Thymus (tissue), 11 donors: ENCODE results near the gene SOX4. TPM values are rescaled to one million over a fixed set of nuclear protein-coding genes. Genes with fewer than 3 reads are reported as not detected.

Experiments used
- DNase-seq, 9 donors: peaks; one replicate each; pipeline ENCODE4 v3.0.0-alpha.2; 2013; ENCODE audit warnings: low spot score in 9 of 9, low read depth in 6 of 9, missing footprints in 1 of 9
- H3K27ac ChIP-seq, 2 donors: one replicate each; pipeline ENCODE4 v1.5.1; 2013; ENCODE audit warnings: control low read depth in 1 of 2, low read depth in 1 of 2, low read length in 1 of 2, mild to moderate bottlenecking in 1 of 2, moderate library complexity in 1 of 2
- H3K27me3 ChIP-seq, 2 donors: one replicate each; pipeline ENCODE4 v1.5.1; 2013; ENCODE audit warnings: low read length in 1 of 2; ENCODE audit not compliant: control insufficient read depth in 2 of 2, insufficient read depth in 1 of 2
- H3K36me3 ChIP-seq, 2 donors: one replicate each; pipeline ENCODE4 v1.5.1; 2013; ENCODE audit warnings: low read length in 1 of 2, mild to moderate bottlenecking in 1 of 2, moderate library complexity in 1 of 2; ENCODE audit not compliant: control insufficient read depth in 2 of 2, insufficient read depth in 2 of 2
- H3K4me1 ChIP-seq, 2 donors: one replicate each; pipeline ENCODE4 v1.5.1; 2013; ENCODE audit warnings: low read length in 2 of 2; ENCODE audit not compliant: control insufficient read depth in 2 of 2, insufficient read depth in 2 of 2
- H3K4me3 ChIP-seq, 2 donors: one replicate each; pipeline ENCODE4 v1.5.1; 2013; ENCODE audit warnings: low read length in 2 of 2, control low read depth in 1 of 2, mild to moderate bottlenecking in 1 of 2
- H3K9me3 ChIP-seq, 2 donors: one replicate each; pipeline ENCODE4 v1.5.1; 2013; ENCODE audit warnings: low read length in 1 of 2, mild to moderate bottlenecking in 1 of 2; ENCODE audit not compliant: control insufficient read depth in 2 of 2, insufficient read depth in 1 of 2
- WGBS: extraction: QIAGEN DNeasy Blood & Tissue Kit; methylation state at CpG from one replicate; pipeline ENCODE4 v1.1.7; 2013; 5-methylcytosine and 5-hydroxymethylcytosine counted together
- polyA plus RNA-seq: library from polyadenylated mRNA; stranded (reverse); fragments of 200-250 nt; gene quantifications from one replicate; pipeline ENCODE4 v1.2.3, GENCODE V29; 2013
- total RNA-seq: library from RNA; stranded (reverse); fragments of 120-200 nt; gene quantifications from one replicate; pipeline ENCODE4 v1.2.4, GENCODE V29; 2013
- donor health status: healthy.

Gene SOX4
- total and polyA plus RNA-seq, 2 donors, result 58.0 to 85.7 TPM

- no peak for DNase-seq
- no peaks in the 10 kb centered on the region for H3K36me3 ChIP-seq
- no peaks in the 10 kb centered on the region for H3K4me1 ChIP-seq
- H3K27me3 ChIP-seq, result no peaks in the 10 kb centered on the region
- H3K27ac ChIP-seq, result no peak overlapping the region
- 100% methylated on average over 1 of the region's 1 CpG for WGBS
- no peaks in the 10 kb centered on the region for H3K9me3 ChIP-seq
- H3K4me3 ChIP-seq, result no peak overlapping the region
These were observed 28.1 kb upstream of the SOX4 start for GRCh38 chr6:21565431-21565830.

GRCh38 chr6:21578523-21578922, 15.0 kb upstream of the SOX4 start:
- peaks cover 0 to 20% of the 10 kb centered on the region in 2 donors for H3K9me3 ChIP-seq
- no peaks in the 10 kb centered on the region for H3K36me3 ChIP-seq
- DNase-seq, result no peak
- no peak overlapping the region for H3K27ac ChIP-seq
- H3K4me3 ChIP-seq, result no peak overlapping the region
- no peaks in the 10 kb centered on the region for H3K27me3 ChIP-seq
- no peaks in the 10 kb centered on the region for H3K4me1 ChIP-seq

GRCh38 chr6:21582651-21583050, 10.9 kb upstream of the SOX4 start:
- Histone ChIP-seq H3K9me3 (peaks cover 0 to 15% of the 10 kb centered on the region in 2 donors), H3K27me3 (no peaks in the 10 kb centered on the region), H3K4me1 (peaks cover 0 to 4% of the 10 kb centered on the region in 2 donors), H3K36me3 (no peaks in the 10 kb centered on the region), H3K27ac (no peak overlapping the region), H3K4me3 (no peak overlapping the region)
- no peak for DNase-seq

GRCh38 chr6:21586300-21586699, 7.3 kb upstream of the SOX4 start:
- DNase-seq, result no peak
- 75% methylated on average over 3 of the region's 3 CpGs for WGBS
- no peak overlapping the region for H3K4me3 ChIP-seq
- no peak overlapping the region for H3K27ac ChIP-seq
- peaks cover 0 to 10% of the 10 kb centered on the region in 2 donors for H3K4me1 ChIP-seq
- no peaks in the 10 kb centered on the region for H3K27me3 ChIP-seq
- peaks cover 0 to 14% of the 10 kb centered on the region in 2 donors for H3K9me3 ChIP-seq
- no peaks in the 10 kb centered on the region for H3K36me3 ChIP-seq

- H3K27me3 ChIP-seq, result no peaks in the 10 kb centered on the region
- DNase-seq, result peak in 1 of 9 donors; percentile 51
- H3K9me3 ChIP-seq, result peaks cover 0 to 10% of the 10 kb centered on the region in 2 donors
- H3K4me1 ChIP-seq, result peaks cover 0 to 10% of the 10 kb centered on the region in 2 donors
- H3K27ac ChIP-seq, result peak overlapping the region; percentile 99
- peak overlapping the region; percentile 81 to 89 for H3K4me3 ChIP-seq
- 5% methylated on average over 15 of the region's 15 CpGs for WGBS
- H3K36me3 ChIP-seq, result no peaks in the 10 kb centered on the region
These were observed 6.8 kb upstream of the SOX4 start for GRCh38 chr6:21586740-21587178.

GRCh38 chr6:21587179-21587960, 6.2 kb upstream of the SOX4 start:
- Histone ChIP-seq H3K4me3 (peak overlapping the region; percentile 81 to 89), H3K36me3 (no peaks in the 10 kb centered on the region), H3K9me3 (peaks cover 0 to 9% of the 10 kb centered on the region in 2 donors), H3K27me3 (no peaks in the 10 kb centered on the region), H3K4me1 (peaks cover 0 to 10% of the 10 kb centered on the region in 2 donors), H3K27ac (peak overlapping the region; percentile 99)
- DNase-seq, result peak in 6 of 9 donors; percentile 51 to 89 (median 71)
- WGBS, result under 1% methylated on average over 54 of the region's 54 CpGs

- Histone ChIP-seq H3K9me3 (peaks cover 0 to 9% of the 10 kb centered on the region in 2 donors), H3K4me3 (peak overlapping the region; percentile 81 to 89), H3K4me1 (peaks cover 3 to 12% of the 10 kb centered on the region in 2 donors), H3K36me3 (no peaks in the 10 kb centered on the region), H3K27me3 (no peaks in the 10 kb centered on the region), H3K27ac (peak overlapping the region; percentile 99)
- under 1% methylated on average over 39 of the region's 39 CpGs for WGBS
- DNase-seq, result peak in 7 of 9 donors; percentile 66 to 93 (median 82)
These were observed 5.5 kb upstream of the SOX4 start for GRCh38 chr6:21587961-21588480.

- DNase-seq, result peak in 7 of 9 donors; percentile 65 to 93 (median 79)
- no peaks in the 10 kb centered on the region for H3K36me3 ChIP-seq
- H3K9me3 ChIP-seq, result peaks cover 0 to 9% of the 10 kb centered on the region in 2 donors
- H3K27ac ChIP-seq, result peak overlapping the region; percentile 99
- under 1% methylated on average over 53 of the region's 53 CpGs for WGBS
- peak overlapping the region; percentile 81 to 89 for H3K4me3 ChIP-seq
- H3K4me1 ChIP-seq, result peaks cover 6 to 16% of the 10 kb centered on the region in 2 donors
- no peaks in the 10 kb centered on the region for H3K27me3 ChIP-seq
These were observed 4.8 kb upstream of the SOX4 start for GRCh38 chr6:21588481-21589351.
